CD4-positive, CD25-positive, alpha-beta regulatory T cell (primary cell): ENCODE data around the gene COL8A2. TPM values are rescaled to one million over a fixed set of nuclear protein-coding genes. Genes with fewer than 3 reads are reported as not detected.
"Not testable (repeated sequence)": the region's sequence is repeated elsewhere in the genome, so short reads cannot be mapped to it uniquely, and the experiment has no call there.

Source experiments
- ATAC-seq, 2 donors: fragments of 150-1000 bp; cut with Tn5 transposase; one replicate each; pipeline ENCODE4 v1.10.0; 2021; ENCODE audit warnings: low read depth in 2 of 2, moderate number of reproducible peaks in 2 of 2, moderate library complexity in 1 of 2
- DNase-seq, 3 donors: peaks; one replicate each; pipeline versions ENCODE4 v3.0.0 to v3.0.0-alpha.2; 2012 to 2022; ENCODE audit warnings: mixed read lengths in 1 of 3
- H3K27ac ChIP-seq: one replicate; pipeline ENCODE4 v1.7.0; 2013; ENCODE audit warnings: mild to moderate bottlenecking, low read length; ENCODE audit not compliant: insufficient read depth, poor library complexity, severe bottlenecking
- H3K27me3 ChIP-seq: one replicate; pipeline ENCODE4 v1.7.0; 2013; ENCODE audit warnings: low read length; ENCODE audit not compliant: control insufficient read depth, insufficient read depth
- H3K36me3 ChIP-seq: one replicate; pipeline ENCODE4 v1.7.0; 2013; ENCODE audit warnings: mild to moderate bottlenecking, low read length, moderate library complexity; ENCODE audit not compliant: control insufficient read depth, insufficient read depth
- H3K4me1 ChIP-seq: 2 replicates; pipeline ENCODE4 v1.7.0; 2013; ENCODE audit warnings: mild to moderate bottlenecking, low read length; ENCODE audit not compliant: insufficient read depth, control insufficient read depth, poor library complexity, severe bottlenecking
- H3K4me3 ChIP-seq: one replicate; pipeline ENCODE4 v1.7.0; 2013; ENCODE audit warnings: low read depth, mild to moderate bottlenecking, low read length, moderate library complexity
- H3K9me3 ChIP-seq, 2 experiments: 1 replicate in 1 of 2; 2 replicates in 1 of 2; pipeline ENCODE4 v1.7.0; 2013; ENCODE audit warnings: low read length in 2 of 2, mild to moderate bottlenecking in 1 of 2, moderate library complexity in 1 of 2; ENCODE audit not compliant: control insufficient read depth in 2 of 2
- H3K27ac Mint-ChIP-seq, 3 donors: one replicate each; pipeline ENCODE4 v1.8.0; 2020 to 2022; ENCODE audit warnings: mild to moderate bottlenecking in 3 of 3, mixed read lengths in 3 of 3, moderate library complexity in 2 of 3
- H3K27me3 Mint-ChIP-seq: one replicate; pipeline ENCODE4 v1.8.0; 2022; ENCODE audit warnings: mild to moderate bottlenecking, mixed read lengths
- H3K36me3 Mint-ChIP-seq: one replicate; pipeline ENCODE4 v1.8.0; 2020; ENCODE audit warnings: mixed read lengths
- H3K4me1 Mint-ChIP-seq, 4 donors: one replicate each; pipeline ENCODE4 v1.8.0; 2020 to 2022; ENCODE audit warnings: mixed read lengths in 4 of 4, mild to moderate bottlenecking in 1 of 4
- H3K4me3 Mint-ChIP-seq, 4 donors: one replicate each; pipeline ENCODE4 v1.8.0; 2020 to 2022; ENCODE audit warnings: mild to moderate bottlenecking in 4 of 4, mixed read lengths in 4 of 4, moderate library complexity in 3 of 4
- H3K9me3 Mint-ChIP-seq, 7 donors: one replicate each; pipeline ENCODE4 v1.8.0; 2020 to 2022; ENCODE audit warnings: mixed read lengths in 7 of 7, mild to moderate bottlenecking in 3 of 7, moderate library complexity in 2 of 7
- polyA plus RNA-seq, 4 donors: library from polyadenylated mRNA; unstranded; fragments of 300-500 nt; fragmentation: Illumina TruSeq; gene quantifications; one replicate each; pipeline ENCODE4 v1.2.3, GENCODE V29; 2021
- total RNA-seq: library from RNA; stranded (reverse); gene quantifications from one replicate; pipeline ENCODE4 v1.2.3, GENCODE V29; 2022

COL8A2 gene
- total and polyA plus RNA-seq, 5 donors from 2014 or later: 0.03 TPM; not detected in 4

GRCh38 chr1:36160949-36161485 lies 36.0 kb upstream of the COL8A2 start:
- Mint-ChIP-seq H3K36me3 (peaks cover 9% of the 10 kb centered on the region), H3K4me1 (peaks cover 23 to 84% (median 65%) of the 10 kb centered on the region in 4 donors), H3K4me3 (peak overlapping the region; percentile 78 to 94 (median 90)), H3K27ac (peak overlapping the region; percentile 92 to 100 (median 98)), H3K9me3 (no peaks in the 10 kb centered on the region), H3K27me3 (no peaks in the 10 kb centered on the region)
- Histone ChIP-seq H3K9me3 (no peaks in the 10 kb centered on the region), H3K4me1 (peaks cover 79% of the 10 kb centered on the region), H3K4me3 (peak overlapping the region; percentile 82), H3K27ac (peak overlapping the region; percentile 88), H3K36me3 (no peaks in the 10 kb centered on the region), H3K27me3 (no peaks in the 10 kb centered on the region)
- DNase-seq (peak; percentile 46 to 87 (median 53)), ATAC-seq (peak; percentile 38 to 52)

DNA sequence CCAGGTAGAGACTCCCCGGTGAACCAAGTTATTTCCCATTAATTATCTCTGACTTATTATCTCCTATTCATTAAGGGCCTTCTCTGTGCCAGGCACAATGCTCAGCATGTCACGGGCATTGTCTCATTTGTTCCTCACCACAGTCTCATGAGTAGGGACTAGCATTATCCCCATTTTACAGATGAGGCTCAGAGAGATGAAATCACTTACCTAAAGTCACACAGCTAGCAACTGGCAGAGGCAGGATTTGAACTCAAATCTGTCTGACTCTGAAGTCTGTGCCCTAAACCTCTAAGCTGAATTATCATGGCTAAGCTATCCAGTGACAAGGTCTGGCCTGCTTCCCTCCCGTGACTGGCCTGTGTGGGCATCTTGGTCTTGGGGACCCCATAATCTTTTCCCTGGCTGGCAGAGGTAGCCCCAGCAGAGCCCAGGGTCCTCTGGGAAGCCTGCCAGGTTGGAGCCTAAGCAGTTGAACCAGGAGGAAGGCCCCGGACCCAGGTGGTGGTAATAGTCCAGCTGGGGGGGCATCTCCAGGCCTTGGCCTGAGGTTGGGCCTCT lies 35.4 kb upstream of the COL8A2 start:
- ATAC-seq (no peak), DNase-seq (peak in 1 of 3 donors; percentile 31)
- Mint-ChIP-seq H3K4me3 (peak overlapping the region; percentile 78 to 94 (median 90)), H3K27me3 (no peaks in the 10 kb centered on the region), H3K4me1 (peaks cover 23 to 79% (median 63%) of the 10 kb centered on the region in 4 donors), H3K9me3 (no peaks in the 10 kb centered on the region), H3K27ac (peak overlapping the region; percentile 92 to 100 (median 98)), H3K36me3 (peaks cover 9% of the 10 kb centered on the region)
- H3K9me3 ChIP-seq: no peaks in the 10 kb centered on the region
- peak overlapping the region; percentile 88 for H3K27ac ChIP-seq
- no peaks in the 10 kb centered on the region for H3K27me3 ChIP-seq
- peaks cover 77% of the 10 kb centered on the region for H3K4me1 ChIP-seq
- H3K4me3 ChIP-seq: peak overlapping the region; percentile 82
- H3K36me3 ChIP-seq: no peaks in the 10 kb centered on the region

- peaks cover 84% of the 10 kb centered on the region for H3K4me1 ChIP-seq
- no peaks in the 10 kb centered on the region for H3K27me3 ChIP-seq
- peak overlapping the region; percentile 78 to 94 (median 90) for H3K4me3 Mint-ChIP-seq
- H3K9me3 Mint-ChIP-seq: no peaks in the 10 kb centered on the region
- H3K4me1 Mint-ChIP-seq: peaks cover 21 to 81% (median 62%) of the 10 kb centered on the region in 4 donors
- H3K36me3 Mint-ChIP-seq: peaks cover 8% of the 10 kb centered on the region
- DNase-seq (no peak), ATAC-seq (no peak)
- peak overlapping the region; percentile 88 for H3K27ac ChIP-seq
- no peaks in the 10 kb centered on the region for H3K27me3 Mint-ChIP-seq
- H3K9me3 ChIP-seq: no peaks in the 10 kb centered on the region
- H3K4me3 ChIP-seq: peak overlapping the region; percentile 82
- H3K27ac Mint-ChIP-seq: peak overlapping the region; percentile 92 to 100 (median 98)
- H3K36me3 ChIP-seq: no peaks in the 10 kb centered on the region
Measured at GRCh38 chr1:36159614-36160387, 34.8 kb upstream of the COL8A2 start.

- Mint-ChIP-seq H3K4me1 (peaks cover 13 to 80% (median 59%) of the 10 kb centered on the region in 4 donors), H3K27ac (peak overlapping the region; percentile 92 to 100 (median 98)), H3K4me3 (peak overlapping the region; percentile 87 to 97 (median 92))
- not testable (repeated sequence) for H3K9me3 ChIP-seq, H3K9me3 Mint-ChIP-seq, H3K36me3 Mint-ChIP-seq, H3K27me3 Mint-ChIP-seq, H3K27me3 ChIP-seq, H3K36me3 ChIP-seq, ATAC-seq, DNase-seq
- Histone ChIP-seq H3K4me1 (peaks cover 82% of the 10 kb centered on the region), H3K27ac (peak overlapping the region; percentile 88), H3K4me3 (peak overlapping the region; percentile 82)
Measured at GRCh38 chr1:36158827-36159252, 33.8 kb upstream of the COL8A2 start.

DNA sequence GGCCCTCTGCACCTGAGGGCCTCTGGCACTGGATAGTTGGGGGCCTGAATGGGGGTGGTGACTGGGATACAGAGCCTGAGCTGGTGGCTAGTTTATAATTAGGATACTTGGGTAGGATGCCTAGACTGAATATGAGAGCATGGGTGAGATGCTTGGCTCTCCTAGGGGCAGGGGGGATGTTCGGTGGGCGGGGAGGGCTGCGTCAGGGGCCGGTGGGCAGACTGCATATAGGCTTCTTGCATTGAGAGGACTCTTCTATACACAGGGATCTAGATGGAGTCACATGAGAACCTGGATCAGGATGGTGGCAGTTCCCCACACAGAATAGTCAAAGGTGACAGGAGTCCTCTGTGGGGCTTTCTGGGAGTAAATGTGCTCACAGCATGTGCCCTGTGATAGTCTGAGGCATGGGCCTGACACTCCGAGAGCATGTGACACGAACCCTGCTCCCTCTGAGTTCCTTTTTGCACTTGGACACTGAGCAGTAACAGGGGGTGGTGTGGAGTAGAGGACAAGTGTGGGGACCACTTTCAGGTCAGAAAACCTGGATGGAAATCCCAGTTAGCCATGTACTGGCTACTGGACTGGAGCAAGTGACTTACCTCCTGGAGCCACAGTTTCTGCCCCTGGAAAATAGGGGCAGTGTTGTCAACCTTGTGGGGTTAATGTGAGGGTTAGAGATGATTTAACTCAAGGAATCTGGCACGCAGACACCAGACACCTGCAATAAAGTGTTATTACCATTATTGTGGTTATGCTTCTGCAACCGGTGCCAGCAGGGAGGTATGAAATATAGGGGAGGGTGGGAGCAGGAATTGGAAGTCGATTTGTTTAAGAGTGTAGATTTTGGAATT lies 33.2 kb upstream of the COL8A2 start:
- no peaks in the 10 kb centered on the region for H3K27me3 ChIP-seq
- Mint-ChIP-seq H3K9me3 (no peaks in the 10 kb centered on the region), H3K4me1 (peaks cover 10 to 81% (median 55%) of the 10 kb centered on the region in 4 donors), H3K27ac (peak overlapping the region; percentile 89 to 99 (median 95)), H3K27me3 (no peaks in the 10 kb centered on the region), H3K4me3 (peak overlapping the region; percentile 87 to 97 (median 92)), H3K36me3 (no peaks in the 10 kb centered on the region)
- no peak for ATAC-seq
- no peak for DNase-seq
- no peaks in the 10 kb centered on the region for H3K9me3 ChIP-seq
- peaks cover 75% of the 10 kb centered on the region for H3K4me1 ChIP-seq
- H3K36me3 ChIP-seq: no peaks in the 10 kb centered on the region
- peak overlapping the region; percentile 88 for H3K27ac ChIP-seq
- peak overlapping the region; percentile 82 for H3K4me3 ChIP-seq

- Histone ChIP-seq H3K36me3 (no peaks in the 10 kb centered on the region), H3K9me3 (no peaks in the 10 kb centered on the region), H3K27ac (peak overlapping the region; percentile 88), H3K27me3 (no peaks in the 10 kb centered on the region), H3K4me3 (peak overlapping the region; percentile 82), H3K4me1 (peaks cover 72% of the 10 kb centered on the region)
- H3K36me3 Mint-ChIP-seq: no peaks in the 10 kb centered on the region
- peak overlapping the region; percentile 89 to 99 (median 95) for H3K27ac Mint-ChIP-seq
- H3K4me3 Mint-ChIP-seq: peak overlapping the region; percentile 87 to 97 (median 92)
- peaks cover 7 to 79% (median 50%) of the 10 kb centered on the region in 4 donors for H3K4me1 Mint-ChIP-seq
- no peak for ATAC-seq
- H3K27me3 Mint-ChIP-seq: no peaks in the 10 kb centered on the region
- no peaks in the 10 kb centered on the region for H3K9me3 Mint-ChIP-seq
- no peak for DNase-seq
Measured at GRCh38 chr1:36157115-36157903, 32.3 kb upstream of the COL8A2 start.
